Glomerular endothelial cell (primary cell): ENCODE measurements around the gene ZNRF1. TPM values are rescaled to one million over a fixed set of nuclear protein-coding genes. Genes with fewer than 3 reads are reported as not detected.
"Not testable (repeated sequence)": the region's sequence is repeated elsewhere in the genome, so short reads cannot be mapped to it uniquely, and the experiment has no call there.

Source experiments
- DNase-seq: peaks from one replicate; pipeline ENCODE4 v3.0.0-alpha.2; 2011; ENCODE audit warnings: low read depth, low spot score; ENCODE audit errors: extremely low read depth
- total RNA-seq: library from RNA; depleted of rRNA; stranded (reverse); fragments of >200 nt; gene quantifications from 2 replicates; pipeline ENCODE4 v1.2.3, GENCODE V29; 2015

Gene ZNRF1
- total RNA-seq, 1 donor from 2014 or later, result 50.2 TPM

DNA sequence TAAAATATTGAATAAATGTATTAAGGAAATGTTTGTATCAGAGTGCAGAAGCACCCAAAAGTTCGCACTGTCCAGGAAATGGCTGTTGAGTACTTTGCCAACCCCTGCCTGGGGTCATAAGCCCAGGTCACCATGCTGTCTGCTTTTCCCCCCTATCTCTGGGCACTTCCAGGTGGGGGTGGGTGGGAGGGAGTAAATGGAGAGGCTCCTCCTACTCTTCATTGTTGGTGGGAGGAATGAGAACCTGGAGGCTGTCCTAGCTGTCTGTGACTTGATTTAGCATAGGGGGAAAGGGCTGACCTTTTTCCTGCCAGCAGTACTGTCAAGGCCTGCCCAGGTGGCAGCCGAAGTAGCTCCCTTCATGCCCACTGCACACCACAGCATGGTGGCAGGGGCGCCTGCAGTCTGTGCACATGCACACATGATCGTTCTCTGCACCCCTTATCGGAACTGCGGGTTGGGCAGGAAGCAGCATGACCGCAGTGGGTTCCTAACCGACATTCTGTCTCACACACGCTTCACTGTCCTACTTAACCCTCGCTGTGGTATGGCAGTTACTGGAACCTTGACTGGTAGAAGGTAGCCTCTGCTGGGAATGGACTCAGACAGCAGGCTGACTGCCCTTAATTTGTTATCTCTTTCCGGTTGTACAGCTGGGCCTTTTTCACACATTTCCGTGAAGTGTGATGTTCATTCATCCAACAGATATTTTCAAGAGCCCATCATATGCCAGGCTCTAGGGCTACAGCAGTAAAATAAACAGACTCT, 76.3 kb downstream of the ZNRF1 start:
- DNase-seq, result no peak

DNA sequence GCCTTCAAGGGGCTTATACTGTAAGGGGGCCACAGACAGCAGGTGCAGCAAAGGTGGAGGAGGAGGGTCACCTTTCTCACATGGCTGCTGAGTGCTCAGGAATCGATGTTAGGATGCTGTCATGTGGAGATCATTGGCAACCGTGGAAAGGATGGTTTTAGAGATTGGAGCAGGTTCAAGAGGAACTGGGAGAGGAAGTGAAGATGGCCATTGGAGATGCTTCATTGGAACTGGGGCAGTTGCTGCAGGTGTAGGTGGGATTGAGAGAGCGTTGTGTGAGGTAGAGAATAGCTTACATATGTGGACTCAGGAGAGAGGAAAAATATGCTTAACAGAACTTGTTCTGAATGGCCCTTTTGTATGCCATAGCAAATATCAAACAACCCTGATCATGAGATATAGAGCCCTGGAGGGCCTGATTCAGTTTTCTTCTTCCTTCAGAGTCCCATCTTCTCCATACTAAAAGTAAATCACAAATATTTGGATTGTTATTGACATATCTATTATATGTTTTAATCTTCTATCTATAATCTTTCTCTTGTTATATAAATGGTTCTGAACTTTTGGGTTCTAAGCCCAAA, 77.0 kb downstream of the ZNRF1 start:
- no peak for DNase-seq

GRCh38 chr16:75078886-75079285, 80.1 kb downstream of the ZNRF1 start:
- no peak for DNase-seq

GRCh38 chr16:75079346-75079926, 80.6 kb downstream of the ZNRF1 start:
- no peak for DNase-seq

- DNase-seq, result no peak
Measured at GRCh38 chr16:75080205-75081029, 81.6 kb downstream of the ZNRF1 start.

- no peak for DNase-seq
Measured at GRCh38 chr16:75081179-75081859, 82.5 kb downstream of the ZNRF1 start.

GRCh38 chr16:75083813-75084212, 85.0 kb downstream of the ZNRF1 start:
- no peak for DNase-seq

DNA sequence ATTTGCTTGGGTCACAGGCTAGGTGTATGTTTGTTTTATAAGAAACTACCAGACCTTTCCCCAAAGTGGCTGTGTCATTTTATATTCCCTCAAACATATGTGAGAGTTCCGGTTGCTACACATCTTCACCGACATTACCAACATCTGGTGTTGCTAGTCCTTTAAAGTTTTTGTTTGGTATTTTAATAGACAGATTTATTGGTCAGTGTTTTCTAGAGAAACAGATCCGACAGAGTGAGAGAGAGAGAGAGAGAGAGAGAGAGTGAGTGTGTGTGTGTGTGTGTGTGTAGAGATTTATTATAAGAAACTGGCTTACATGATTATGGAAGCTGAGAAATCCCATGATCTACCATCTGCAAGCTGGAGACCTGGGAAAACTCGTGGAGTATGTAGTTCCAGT, 86.7 kb downstream of the ZNRF1 start:
- no peak for DNase-seq

- no peak for DNase-seq
Measured at GRCh38 chr16:75086281-75086680, 87.5 kb downstream of the ZNRF1 start.

DNA sequence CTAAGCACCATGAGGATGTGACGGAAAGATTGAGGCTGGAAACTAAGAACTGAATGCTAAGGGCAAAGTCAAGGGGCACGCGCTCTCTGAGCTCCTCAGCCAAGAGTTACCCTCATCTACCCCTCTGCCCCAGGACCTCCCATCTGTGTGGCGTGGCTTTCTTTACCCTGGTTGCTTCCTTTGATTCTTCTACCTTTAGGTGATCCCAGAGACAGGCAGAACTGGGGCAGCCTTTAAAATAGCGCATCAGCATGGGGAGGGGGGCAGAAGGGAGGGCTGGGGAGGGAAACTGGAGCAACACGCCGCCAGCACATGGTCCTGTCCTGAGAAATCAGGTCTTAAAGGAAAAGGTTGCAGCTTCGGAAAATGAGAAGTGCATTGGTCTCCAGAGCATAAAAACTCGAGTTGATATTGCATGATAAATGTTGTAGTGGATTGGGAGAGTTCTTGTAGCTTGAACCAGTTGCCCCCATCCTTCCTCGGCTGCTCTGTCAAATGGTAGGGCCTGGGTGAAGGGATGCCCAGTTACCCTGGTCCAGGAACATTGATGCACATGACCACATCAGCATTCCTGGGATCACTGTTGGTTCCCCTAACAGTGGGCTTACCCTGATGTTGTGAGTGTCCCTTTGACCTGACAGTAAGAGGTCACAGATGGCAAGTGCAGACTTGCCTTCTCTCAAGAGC, 88.0 kb downstream of the ZNRF1 start:
- no peak for DNase-seq

DNA sequence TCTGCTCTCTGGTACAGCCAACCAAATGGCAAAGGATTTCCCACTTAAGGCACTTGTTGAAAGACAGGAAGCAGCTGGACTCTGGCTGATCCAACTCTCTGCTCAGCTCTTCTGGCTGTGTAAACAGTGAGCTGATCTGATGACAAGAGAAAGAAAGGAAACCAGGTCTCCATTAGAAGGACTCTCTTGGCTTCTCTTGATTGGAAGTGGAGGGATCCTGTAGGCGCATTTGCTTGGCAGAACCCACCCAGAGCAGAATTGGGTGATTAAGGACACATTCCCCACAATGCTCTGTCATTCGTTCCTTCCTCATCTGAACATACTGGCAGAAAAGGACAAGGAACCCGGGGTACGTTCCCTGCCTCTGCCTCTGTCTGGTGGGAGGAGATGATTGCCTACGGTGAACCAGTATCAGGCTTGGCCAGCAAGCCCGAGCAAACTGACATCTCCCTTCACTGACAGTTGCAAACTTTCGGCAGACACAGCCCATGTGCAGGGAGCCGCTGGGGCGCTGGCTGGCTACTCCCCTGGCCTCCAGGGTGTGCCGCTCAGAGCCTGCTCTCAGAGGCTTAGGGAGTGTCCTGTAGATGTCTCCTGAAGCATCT, 88.7 kb downstream of the ZNRF1 start:
- DNase-seq, result peak; percentile 91

- DNase-seq, result no peak
Measured at GRCh38 chr16:75088216-75088615, 89.4 kb downstream of the ZNRF1 start.

DNA sequence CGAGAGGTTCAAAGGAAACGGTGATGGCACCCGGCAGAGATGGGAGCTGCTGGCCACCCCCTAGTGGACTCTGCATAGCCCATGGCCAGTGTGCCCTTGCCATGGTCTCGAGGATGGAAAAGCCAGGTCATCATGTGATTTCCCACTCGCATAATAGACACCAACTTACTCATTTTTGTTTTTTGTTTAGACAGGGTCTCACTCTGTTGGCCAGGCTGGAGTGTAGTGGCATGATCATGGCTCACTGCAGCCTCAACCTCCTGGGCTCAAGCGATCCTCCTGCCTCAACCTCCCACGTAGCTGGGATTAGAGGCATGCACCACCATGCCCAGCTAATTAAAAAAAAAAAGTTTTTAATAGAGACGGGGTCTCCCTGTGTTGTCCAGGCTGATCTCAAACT, 90.1 kb downstream of the ZNRF1 start:
- no peak for DNase-seq

DNA sequence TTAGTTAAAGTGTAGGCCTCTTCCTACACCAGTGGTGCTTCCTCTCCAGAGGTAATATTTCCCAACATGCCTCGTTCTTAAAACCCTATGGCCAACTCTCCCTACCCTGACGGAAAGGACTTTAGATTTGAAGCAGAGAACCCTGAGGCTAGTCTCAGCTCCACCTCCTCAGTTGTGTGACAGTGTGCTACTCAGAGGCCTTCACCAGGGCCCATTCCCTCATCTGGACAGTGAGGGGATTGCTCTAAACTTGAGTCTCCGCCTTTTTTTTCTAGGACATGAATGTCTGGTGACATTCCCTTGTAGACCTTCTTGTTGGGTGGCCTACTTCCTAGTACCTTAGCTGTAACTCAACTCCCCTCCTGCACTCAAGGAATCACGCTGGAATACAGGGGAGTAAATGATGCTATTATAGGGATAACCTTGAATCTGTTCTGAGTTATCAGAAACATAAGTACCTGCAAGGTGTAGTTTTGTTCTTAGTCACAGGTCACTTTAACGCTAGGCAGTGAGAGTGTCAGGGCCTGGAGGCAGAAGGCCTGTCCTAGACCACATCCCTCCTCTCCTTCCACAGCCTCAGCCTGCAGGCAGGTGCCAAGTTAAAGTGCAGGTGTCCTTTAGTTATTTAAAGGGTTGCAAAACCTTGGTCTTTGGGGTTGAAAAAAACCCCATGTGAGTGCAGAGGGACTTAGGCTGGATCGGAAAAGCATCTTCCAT, 90.8 kb downstream of the ZNRF1 start:
- no peak for DNase-seq

DNA sequence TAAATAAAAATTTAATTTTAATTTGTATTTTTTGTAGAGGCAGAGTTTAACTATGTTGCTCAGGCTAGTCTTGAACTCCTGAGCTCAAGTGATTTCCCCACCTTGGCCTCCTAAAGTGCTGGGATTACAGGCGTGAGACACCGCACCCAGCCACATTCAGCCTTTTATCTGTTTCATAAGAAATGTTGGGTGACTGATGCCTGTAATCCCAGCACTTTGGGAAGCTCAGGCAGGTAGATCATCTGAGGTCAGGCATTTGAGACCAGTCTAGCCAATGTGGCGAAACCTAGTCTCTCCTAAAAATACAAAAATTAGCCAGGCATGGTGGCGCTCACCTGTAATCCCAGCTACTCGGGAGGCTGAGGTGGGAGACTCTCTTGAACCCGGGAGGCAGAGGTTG, 92.1 kb downstream of the ZNRF1 start:
- DNase-seq, result not testable (repeated sequence)

DNA sequence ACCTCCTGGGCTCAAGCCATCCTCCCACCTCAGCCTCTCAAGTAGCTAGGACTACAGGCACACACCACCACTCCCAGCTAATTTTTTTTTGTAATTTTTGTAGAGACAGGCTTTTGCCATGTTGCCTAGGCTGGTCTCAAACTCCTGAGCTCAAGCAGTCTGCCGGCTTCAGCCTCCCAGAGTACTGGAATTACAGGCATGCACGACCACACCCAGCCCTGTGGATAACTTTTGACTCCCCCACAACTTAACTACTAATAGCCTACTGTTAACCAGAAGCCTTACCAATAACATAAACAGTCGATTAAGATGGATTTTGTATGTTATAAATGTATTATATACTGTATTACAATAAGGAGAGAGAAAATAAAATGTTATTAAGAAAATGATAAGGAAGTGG, 92.8 kb downstream of the ZNRF1 start:
- not testable (repeated sequence) for DNase-seq

GRCh38 chr16:75092777-75093176, 94.0 kb downstream of the ZNRF1 start:
- no peak for DNase-seq

GRCh38 chr16:75093598-75094540, 95.0 kb downstream of the ZNRF1 start:
- no peak for DNase-seq
